OCI-M2 (cell line): Measurements from ENCODE around the gene MYL7.

ENCODE experiments used
- DNase-seq: peaks from one replicate; lab custom pipeline; 2025; ENCODE audit not compliant: unreplicated experiment; lab: John Stamatoyannopoulos, UW

The MYL7 gene

GRCh38 chr7:44150966-44151941 lies 10.1 kb upstream of the MYL7 start:
- DNase-seq: no peak

GRCh38 chr7:44150466-44150832 lies 9.3 kb upstream of the MYL7 start:
- DNase-seq: no peak

DNA sequence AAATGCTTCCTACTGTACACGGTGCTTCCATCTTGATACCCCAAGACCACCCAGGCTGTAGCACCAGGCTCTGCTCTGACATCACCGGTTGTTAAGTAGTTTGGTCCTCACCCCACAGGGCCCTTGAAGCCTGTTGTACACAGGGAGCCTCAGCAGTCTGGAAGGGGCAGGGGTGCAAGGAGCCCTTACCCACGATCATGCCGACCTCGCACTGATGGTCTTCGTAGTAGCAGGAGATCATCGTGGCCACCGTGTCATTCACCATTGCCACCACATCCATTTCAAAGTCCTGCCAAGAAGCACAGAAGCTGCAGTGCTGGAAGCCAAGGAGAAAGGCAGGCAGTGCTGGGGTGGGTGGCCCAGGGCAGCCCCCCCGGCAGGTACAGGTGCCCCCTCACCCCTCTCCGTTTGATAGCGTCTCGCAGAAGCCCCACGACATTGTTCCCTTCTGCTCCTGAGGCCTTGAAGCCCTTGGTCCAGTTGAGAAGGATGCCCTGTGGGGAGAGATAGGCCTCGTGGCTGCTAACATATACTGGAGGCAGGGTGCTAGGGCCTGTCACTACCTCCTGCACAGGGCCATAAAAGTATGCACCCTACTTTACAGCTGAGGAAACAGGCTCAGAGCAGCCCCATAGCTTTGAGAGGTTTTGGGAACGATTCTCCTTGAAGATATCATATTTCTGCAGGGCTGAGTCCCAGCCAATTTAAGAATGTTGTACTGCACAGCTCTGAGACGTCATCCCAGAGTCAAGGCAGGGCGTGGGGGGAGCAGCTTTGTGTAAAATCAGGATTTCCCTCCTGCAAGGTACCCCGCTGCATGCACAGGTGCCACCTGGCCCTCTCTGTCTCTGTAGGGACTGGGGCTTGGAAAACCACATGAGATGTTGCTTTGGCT lies 8.7 kb upstream of the MYL7 start:
- no peak for DNase-seq

- no peak for DNase-seq
Observed at GRCh38 chr7:44148961-44149536, 7.9 kb upstream of the MYL7 start.

- DNase-seq: no peak
Observed at GRCh38 chr7:44148166-44148565, 7.0 kb upstream of the MYL7 start.

DNA sequence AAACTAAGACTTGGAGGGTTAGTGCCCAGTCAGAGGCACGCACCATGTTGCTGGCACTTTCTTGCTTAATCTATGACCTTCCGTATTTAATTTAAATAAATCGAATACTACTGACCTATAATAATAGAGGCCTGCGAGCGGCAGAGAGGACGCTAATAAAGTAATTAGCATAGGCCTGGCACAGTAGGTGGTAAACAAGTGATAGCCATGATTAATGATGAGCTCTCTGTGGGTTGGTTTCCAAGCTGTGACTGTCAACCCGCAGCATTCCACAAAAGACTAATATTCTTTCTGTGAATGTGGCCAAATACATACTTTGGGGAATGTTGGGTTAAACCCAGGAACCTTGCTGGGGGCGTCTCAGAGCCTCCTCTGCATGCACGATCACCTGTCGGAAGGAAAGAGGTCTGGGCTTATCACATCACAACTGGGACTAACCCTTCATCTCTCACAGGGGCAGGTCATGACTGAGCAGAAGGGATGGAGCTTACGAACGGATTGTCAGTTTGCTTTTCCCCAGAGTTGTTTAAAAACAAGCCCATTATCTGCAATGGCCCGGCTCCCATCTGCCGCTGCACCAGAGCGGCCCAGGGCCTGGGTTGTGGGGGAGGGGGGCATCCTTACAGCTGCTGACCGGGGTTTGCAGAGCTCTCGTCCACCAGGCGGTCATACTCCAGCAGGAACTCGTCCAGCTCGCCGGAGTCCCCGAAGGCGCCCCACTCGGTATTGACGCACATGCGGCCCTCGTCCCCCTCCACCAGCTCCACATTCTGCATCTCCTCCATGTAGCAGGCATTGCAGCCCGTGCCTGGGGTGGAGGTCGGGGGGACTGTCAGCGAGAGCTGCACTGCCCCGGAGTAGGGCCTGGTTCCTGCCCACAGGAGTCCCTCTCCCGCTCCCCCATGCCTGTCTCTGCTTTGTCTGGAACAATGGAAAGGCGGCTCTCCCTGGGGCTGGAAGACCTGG lies 6.2 kb upstream of the MYL7 start:
- DNase-seq: no peak

DNA sequence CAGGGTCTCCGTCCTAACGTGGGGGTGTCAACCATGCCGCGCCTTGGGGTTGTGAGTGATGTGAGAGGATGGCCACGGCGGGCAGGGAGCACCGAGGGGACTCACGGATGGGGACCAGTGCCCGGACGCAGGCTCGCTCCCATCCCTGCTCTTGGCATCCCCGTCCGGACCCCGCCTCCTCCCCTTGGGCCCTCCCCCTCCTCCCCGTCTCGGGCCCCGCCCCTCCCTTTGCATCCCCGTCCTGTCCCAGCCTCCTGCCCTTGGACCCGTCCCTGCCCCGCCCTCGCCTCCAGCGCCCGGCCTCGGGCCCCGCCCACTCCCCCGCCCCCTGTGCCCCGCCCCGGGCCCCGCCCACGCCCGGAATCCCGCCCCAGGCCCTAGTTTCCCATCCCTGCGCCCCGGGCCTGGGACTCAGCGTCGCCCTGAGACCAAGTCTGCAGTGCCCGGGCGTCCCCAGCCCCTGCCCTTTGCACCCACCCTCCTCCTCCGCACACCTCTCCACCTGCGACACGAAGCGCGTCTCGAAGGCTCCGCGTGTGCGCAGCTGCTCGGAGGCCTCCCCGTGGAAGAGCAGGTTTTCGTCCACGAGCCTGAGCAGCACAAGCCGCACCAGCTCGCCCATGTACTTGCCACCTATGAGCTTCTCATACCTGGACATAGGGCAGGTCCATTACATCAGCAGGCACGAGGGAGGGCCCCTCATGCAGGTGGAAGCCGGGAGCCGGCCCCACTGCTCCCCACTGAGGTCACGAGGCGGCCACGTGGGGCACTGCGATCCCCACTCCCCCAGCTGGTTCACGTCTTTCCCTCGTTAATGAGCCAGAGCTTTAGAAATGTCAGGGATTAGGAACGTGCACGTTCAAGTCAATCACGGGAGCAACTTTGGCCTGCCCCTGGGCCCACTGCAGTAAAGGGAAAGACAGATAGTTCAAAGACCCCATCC lies 5.1 kb upstream of the MYL7 start:
- DNase-seq: no peak

GRCh38 chr7:44145479-44145968 lies 4.4 kb upstream of the MYL7 start:
- no peak for DNase-seq

- DNase-seq: no peak
Observed at GRCh38 chr7:44144968-44145478, 3.9 kb upstream of the MYL7 start.

- no peak for DNase-seq
Observed at GRCh38 chr7:44144426-44144967, 3.4 kb upstream of the MYL7 start.

GRCh38 chr7:44143646-44144250 lies 2.6 kb upstream of the MYL7 start:
- DNase-seq: no peak

DNA sequence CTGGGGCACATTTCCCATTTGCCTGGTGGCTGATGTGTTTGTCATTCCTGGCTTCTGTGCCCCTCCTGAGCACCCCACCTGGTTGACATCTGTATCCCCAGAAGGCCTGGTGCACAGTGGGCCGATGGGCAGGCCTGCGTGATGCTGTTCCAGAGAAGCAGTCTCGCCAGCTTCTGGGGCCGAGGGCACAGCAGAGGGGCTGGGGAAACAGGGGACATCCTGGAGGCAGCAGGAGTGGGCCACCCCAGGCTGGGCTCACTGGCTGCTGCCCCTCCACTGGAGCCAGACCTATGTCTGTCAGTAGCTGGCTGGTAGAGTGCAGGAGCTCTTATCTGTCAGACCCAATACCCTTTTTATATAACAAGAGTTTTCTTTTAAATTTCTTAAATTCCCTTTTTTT lies 896 bp upstream of the MYL7 start:
- no peak for DNase-seq

- no peak for DNase-seq
Observed at GRCh38 chr7:44140341-44140740, 791 bp downstream of the MYL7 start.

- DNase-seq: no peak
Observed at GRCh38 chr7:44139311-44140010, 1.7 kb downstream of the MYL7 start.

- no peak for DNase-seq
Observed at GRCh38 chr7:44138698-44139097, 2.4 kb downstream of the MYL7 start.

DNA sequence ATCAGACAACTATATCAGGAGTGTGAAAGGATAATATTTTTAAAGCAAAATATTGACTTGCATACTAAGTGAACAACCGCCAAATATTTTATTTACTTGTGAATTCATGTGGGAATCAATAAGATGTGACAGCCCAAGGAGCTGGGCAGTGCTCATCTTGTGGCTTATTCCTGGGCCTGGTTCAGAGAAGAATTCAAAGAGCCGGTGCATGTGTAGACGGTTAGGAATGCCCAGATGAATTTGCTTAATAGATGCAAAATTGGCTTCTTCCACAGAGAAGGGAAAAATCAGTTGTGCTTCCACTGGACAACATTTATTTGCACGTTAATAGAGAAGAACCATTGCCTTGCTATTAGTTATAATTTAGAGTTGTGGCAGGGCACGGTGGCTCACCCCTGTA lies 4.4 kb downstream of the MYL7 start:
- DNase-seq: no peak

- no peak for DNase-seq
Observed at GRCh38 chr7:44134943-44135628, 6.0 kb downstream of the MYL7 start.
